A549 (cell line): ENCODE data around the gene CARF.

ENCODE experiments used
- CEBPB ChIP-seq, 2 experiments: fragments of >200 bp in 1 of 2; sonication (Bioruptor Twin) in 1 of 2; formaldehyde crosslinking in 1 of 2; IDR thresholded peaks; 2 replicates each; pipeline ENCODE4 v1.6.1; 2012 to 2016
- ELK1 ChIP-seq: fragments of 150-350 bp; IDR thresholded peaks from 2 replicates; pipeline ENCODE4 v1.6.1; 2014; ENCODE audit warnings: low read depth, mild to moderate bottlenecking, low read length
- EP300 ChIP-seq, 2 experiments: fragments of >200 bp; sonication (Bioruptor Twin); formaldehyde crosslinking; IDR thresholded peaks; 2 replicates in 1 of 2; 3 replicates in 1 of 2; pipeline ENCODE4 v1.6.1; 2016 to 2017
- HDAC2 ChIP-seq: fragments of 200-600 bp; sonication (generic); IDR thresholded peaks from 2 replicates; pipeline ENCODE4 v1.6.1; 2016
- HES2 ChIP-seq: fragments of >200 bp; sonication (Bioruptor Twin); formaldehyde crosslinking; IDR thresholded peaks from 2 replicates; pipeline ENCODE4 v1.6.1; 2016
- NFE2L2 ChIP-seq: fragments of 150-350 bp; conservative IDR thresholded peaks from 2 replicates; pipeline ENCODE4 v1.6.1; 2014; ENCODE audit warnings: low read length
- NR3C1 ChIP-seq: fragments of >200 bp; sonication (Bioruptor Twin); formaldehyde crosslinking; IDR thresholded peaks from 3 replicates; pipeline ENCODE4 v1.6.1; 2017
- RFX5 ChIP-seq: fragments of 450-650 bp; IDR thresholded peaks from 2 replicates; pipeline ENCODE4 v1.7.1; 2014; ENCODE audit warnings: antibody characterized with exemption, mild to moderate bottlenecking, moderate library complexity
- TF ChIP-seq, protein P1 (sequence below): fragments of >200 bp; sonication (Bioruptor Twin); formaldehyde crosslinking; IDR thresholded peaks from 3 replicates; pipeline ENCODE4 v1.5.1; 2016
- TF ChIP-seq, protein P2 (sequence below): fragments of 200-600 bp; sonication (generic); IDR thresholded peaks from 2 replicates; pipeline ENCODE4 v1.6.1; 2016; ENCODE audit warnings: antibody characterized with exemption, mild to moderate bottlenecking, moderate library complexity

DNA sequence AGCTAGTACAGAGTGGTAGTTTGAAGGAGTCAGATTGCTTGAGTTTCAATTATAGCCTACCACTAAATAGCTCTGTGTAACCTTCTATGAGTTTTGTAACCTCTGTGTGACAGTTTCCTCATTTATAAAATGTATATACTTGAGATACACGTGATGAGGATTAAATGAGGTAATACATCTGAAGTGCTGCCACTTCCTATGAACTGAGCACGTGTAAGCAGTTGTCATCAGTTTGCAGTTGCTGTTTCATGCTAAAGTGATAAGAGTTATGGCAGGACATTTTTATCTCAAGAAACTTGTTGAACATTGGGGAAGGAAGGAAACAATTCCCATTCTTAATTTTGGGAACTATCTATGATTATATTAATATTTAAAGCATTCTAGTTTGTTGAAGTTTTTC lies 38.5 kb downstream of the CARF start:
- TF ChIP-seq, protein P1, sequence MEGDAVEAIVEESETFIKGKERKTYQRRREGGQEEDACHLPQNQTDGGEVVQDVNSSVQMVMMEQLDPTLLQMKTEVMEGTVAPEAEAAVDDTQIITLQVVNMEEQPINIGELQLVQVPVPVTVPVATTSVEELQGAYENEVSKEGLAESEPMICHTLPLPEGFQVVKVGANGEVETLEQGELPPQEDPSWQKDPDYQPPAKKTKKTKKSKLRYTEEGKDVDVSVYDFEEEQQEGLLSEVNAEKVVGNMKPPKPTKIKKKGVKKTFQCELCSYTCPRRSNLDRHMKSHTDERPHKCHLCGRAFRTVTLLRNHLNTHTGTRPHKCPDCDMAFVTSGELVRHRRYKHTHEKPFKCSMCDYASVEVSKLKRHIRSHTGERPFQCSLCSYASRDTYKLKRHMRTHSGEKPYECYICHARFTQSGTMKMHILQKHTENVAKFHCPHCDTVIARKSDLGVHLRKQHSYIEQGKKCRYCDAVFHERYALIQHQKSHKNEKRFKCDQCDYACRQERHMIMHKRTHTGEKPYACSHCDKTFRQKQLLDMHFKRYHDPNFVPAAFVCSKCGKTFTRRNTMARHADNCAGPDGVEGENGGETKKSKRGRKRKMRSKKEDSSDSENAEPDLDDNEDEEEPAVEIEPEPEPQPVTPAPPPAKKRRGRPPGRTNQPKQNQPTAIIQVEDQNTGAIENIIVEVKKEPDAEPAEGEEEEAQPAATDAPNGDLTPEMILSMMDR = no peak
- TF ChIP-seq ELK1 (no peak), HDAC2 (no peak), NR3C1 (no peak), HES2 (no peak), RFX5 (no peak), CEBPB (IDR thresholded peaks at IDR 0.05) (no peak), EP300 (IDR thresholded peaks at IDR 0.05) (no peak), NFE2L2 (no peak)
- TF ChIP-seq, protein P2, sequence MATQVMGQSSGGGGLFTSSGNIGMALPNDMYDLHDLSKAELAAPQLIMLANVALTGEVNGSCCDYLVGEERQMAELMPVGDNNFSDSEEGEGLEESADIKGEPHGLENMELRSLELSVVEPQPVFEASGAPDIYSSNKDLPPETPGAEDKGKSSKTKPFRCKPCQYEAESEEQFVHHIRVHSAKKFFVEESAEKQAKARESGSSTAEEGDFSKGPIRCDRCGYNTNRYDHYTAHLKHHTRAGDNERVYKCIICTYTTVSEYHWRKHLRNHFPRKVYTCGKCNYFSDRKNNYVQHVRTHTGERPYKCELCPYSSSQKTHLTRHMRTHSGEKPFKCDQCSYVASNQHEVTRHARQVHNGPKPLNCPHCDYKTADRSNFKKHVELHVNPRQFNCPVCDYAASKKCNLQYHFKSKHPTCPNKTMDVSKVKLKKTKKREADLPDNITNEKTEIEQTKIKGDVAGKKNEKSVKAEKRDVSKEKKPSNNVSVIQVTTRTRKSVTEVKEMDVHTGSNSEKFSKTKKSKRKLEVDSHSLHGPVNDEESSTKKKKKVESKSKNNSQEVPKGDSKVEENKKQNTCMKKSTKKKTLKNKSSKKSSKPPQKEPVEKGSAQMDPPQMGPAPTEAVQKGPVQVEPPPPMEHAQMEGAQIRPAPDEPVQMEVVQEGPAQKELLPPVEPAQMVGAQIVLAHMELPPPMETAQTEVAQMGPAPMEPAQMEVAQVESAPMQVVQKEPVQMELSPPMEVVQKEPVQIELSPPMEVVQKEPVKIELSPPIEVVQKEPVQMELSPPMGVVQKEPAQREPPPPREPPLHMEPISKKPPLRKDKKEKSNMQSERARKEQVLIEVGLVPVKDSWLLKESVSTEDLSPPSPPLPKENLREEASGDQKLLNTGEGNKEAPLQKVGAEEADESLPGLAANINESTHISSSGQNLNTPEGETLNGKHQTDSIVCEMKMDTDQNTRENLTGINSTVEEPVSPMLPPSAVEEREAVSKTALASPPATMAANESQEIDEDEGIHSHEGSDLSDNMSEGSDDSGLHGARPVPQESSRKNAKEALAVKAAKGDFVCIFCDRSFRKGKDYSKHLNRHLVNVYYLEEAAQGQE = no peak
